Transverse colon (tissue), 4 donors: ENCODE measurements around the gene TAC4. TPM values are rescaled to one million over a fixed set of nuclear protein-coding genes. Genes with fewer than 3 reads are reported as not detected.
A peak's percentile ranks its signal among the peaks of the same experiment; 100 is the strongest.

ENCODE experiments used
- DNase-seq: peaks from one replicate; pipeline ENCODE4 v3.0.0-alpha.2; 2019
- H3K27ac ChIP-seq, 4 donors: fragments of 200-600 bp; sonication (generic); 2 replicates each; pipeline ENCODE4 v1.5.1; 2016 to 2018; ENCODE audit warnings: inconsistent platforms in 4 of 4
- H3K27me3 ChIP-seq: fragments of 200-600 bp; sonication (generic); 2 replicates; pipeline ENCODE4 v1.5.1; 2017; ENCODE audit warnings: inconsistent platforms
- H3K36me3 ChIP-seq, 4 donors: fragments of 200-600 bp; sonication (generic); 2 replicates each; pipeline ENCODE4 v1.5.1; 2017 to 2019; ENCODE audit warnings: inconsistent platforms in 4 of 4
- H3K4me1 ChIP-seq, 4 donors: fragments of 200-600 bp; sonication (generic); 2 replicates each; pipeline ENCODE4 v1.5.1; 2017 to 2020; ENCODE audit warnings: inconsistent platforms in 4 of 4
- H3K4me3 ChIP-seq, 4 donors: fragments of 200-600 bp; sonication (generic); 1 replicate in 1 of 4; 2 replicates in 3 of 4; pipeline versions ENCODE4 v1.5.1 to v1.6.1; 2017 to 2019; ENCODE audit warnings: inconsistent platforms in 4 of 4
- H3K9me3 ChIP-seq, 2 donors: fragments of 200-600 bp; sonication (generic); 2 replicates each; pipeline ENCODE4 v1.5.1; 2017 to 2019; ENCODE audit warnings: inconsistent platforms in 2 of 2
- EP300 ChIP-seq: sonication (generic); formaldehyde crosslinking; IDR thresholded peaks from one replicate; pipeline ENCODE4 v1.6.1; 2017; ENCODE audit warnings: antibody characterized with exemption, low read depth
- POLR2A ChIP-seq: fragments of 450-650 bp; IDR thresholded peaks from one replicate; pipeline ENCODE4 v1.6.1; 2016; ENCODE audit warnings: antibody characterized with exemption, mild to moderate bottlenecking, moderate library complexity
- POLR2AphosphoS5 ChIP-seq, 3 donors: sonication (generic); formaldehyde crosslinking; IDR thresholded peaks; one replicate each; pipeline ENCODE4 v1.6.1; 2016; ENCODE audit warnings: antibody characterized with exemption in 3 of 3
- WGBS, 2 donors: methylation state at CpG; one replicate each; pipeline ENCODE4 v1.1.5; 2018; ENCODE audit warnings: low coverage in 1 of 2; 5-methylcytosine and 5-hydroxymethylcytosine counted together
- in situ Hi-C, 4 donors: fragments of 200-750 bp; cut with MboI; loops; one replicate each; pipeline versions ENCODE4 v1.15.0 to v1.15.1; 2017; ENCODE audit warnings: low sequenced_read_pairs in 3 of 4, low pct_ligation_motif_present in 1 of 4, low pct_unique_long_range_greater_than_20kb in 1 of 4
- intact Hi-C: fragments of 100-400 bp; cut with DNase I; formaldehyde crosslinking; loops from one replicate; pipeline ENCODE4 v1.15.1; 2023; ENCODE audit warnings: low total_unique reads
- total RNA-seq, 4 donors: library from RNA; depleted of rRNA; stranded (reverse); fragments of >200 nt; gene quantifications; one replicate each; pipeline ENCODE4 v1.1.0, GENCODE V29; 2016
- TF ChIP-seq, protein P1 (sequence below), 5 experiments: fragments of 200-600 bp in 3 of 5; fragments of 450-650 bp in 2 of 5; sonication (generic) in 3 of 5; IDR thresholded peaks; 1 replicate in 2 of 5; 2 replicates in 3 of 5; pipeline ENCODE4 v1.5.1; 2016 to 2017; ENCODE audit warnings: antibody characterized with exemption in 5 of 5, inconsistent platforms in 3 of 5, mild to moderate bottlenecking in 2 of 5, moderate library complexity in 1 of 5

Gene TAC4
- total RNA-seq, 4 donors from 2014 or later, result not detected

DNA sequence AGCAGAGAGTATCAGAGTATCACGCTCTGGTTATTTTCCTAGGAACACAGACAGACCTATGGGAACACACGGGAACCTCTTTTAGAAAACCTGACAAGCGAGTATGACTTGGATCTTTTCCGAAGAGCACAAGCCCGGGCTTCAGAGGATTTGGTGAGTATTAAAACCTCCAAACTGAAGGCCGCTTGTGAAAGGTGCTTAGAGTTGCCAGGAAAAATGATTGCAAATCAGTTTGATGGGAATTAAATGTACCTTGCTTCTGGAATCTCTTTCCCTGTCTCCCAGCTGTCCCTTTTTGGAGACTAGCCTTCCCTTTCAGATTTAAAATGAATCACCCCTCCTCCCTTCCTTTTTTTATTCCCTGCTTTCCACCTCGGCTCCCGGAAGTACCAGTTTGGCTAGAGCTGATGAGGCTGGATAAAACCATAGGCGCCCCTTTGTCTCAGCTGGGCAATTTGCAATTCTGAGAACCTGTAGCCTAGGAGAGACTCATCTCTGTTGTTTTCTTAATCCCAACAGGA lies 32.0 kb downstream of the TAC4 start:
- in situ Hi-C loops, result no loop called here
- Histone ChIP-seq H3K9me3 (no peaks in the 10 kb centered on the region), H3K27ac (peak overlapping the region in 1 of 4 donors; percentile 12), H3K4me1 (peaks cover 0 to 17% (median 2%) of the 10 kb centered on the region in 4 donors), H3K27me3 (no peaks in the 10 kb centered on the region), H3K4me3 (no peak overlapping the region), H3K36me3 (peaks cover 0 to 67% (median 21%) of the 10 kb centered on the region in 4 donors)
- intact Hi-C loops, result no loop called here
- WGBS, 2 donors, result 62 to 75% methylated on average over 9 of the region's 9 CpGs
- no peak for DNase-seq
- TF ChIP-seq, protein P1, sequence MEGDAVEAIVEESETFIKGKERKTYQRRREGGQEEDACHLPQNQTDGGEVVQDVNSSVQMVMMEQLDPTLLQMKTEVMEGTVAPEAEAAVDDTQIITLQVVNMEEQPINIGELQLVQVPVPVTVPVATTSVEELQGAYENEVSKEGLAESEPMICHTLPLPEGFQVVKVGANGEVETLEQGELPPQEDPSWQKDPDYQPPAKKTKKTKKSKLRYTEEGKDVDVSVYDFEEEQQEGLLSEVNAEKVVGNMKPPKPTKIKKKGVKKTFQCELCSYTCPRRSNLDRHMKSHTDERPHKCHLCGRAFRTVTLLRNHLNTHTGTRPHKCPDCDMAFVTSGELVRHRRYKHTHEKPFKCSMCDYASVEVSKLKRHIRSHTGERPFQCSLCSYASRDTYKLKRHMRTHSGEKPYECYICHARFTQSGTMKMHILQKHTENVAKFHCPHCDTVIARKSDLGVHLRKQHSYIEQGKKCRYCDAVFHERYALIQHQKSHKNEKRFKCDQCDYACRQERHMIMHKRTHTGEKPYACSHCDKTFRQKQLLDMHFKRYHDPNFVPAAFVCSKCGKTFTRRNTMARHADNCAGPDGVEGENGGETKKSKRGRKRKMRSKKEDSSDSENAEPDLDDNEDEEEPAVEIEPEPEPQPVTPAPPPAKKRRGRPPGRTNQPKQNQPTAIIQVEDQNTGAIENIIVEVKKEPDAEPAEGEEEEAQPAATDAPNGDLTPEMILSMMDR (IDR thresholded peaks at IDR 0.05), result no peak
- no peak for TF ChIP-seq EP300
- TF ChIP-seq POLR2A, result no peak
- no peak for TF ChIP-seq POLR2AphosphoS5 (IDR thresholded peaks at IDR 0.05)

DNA sequence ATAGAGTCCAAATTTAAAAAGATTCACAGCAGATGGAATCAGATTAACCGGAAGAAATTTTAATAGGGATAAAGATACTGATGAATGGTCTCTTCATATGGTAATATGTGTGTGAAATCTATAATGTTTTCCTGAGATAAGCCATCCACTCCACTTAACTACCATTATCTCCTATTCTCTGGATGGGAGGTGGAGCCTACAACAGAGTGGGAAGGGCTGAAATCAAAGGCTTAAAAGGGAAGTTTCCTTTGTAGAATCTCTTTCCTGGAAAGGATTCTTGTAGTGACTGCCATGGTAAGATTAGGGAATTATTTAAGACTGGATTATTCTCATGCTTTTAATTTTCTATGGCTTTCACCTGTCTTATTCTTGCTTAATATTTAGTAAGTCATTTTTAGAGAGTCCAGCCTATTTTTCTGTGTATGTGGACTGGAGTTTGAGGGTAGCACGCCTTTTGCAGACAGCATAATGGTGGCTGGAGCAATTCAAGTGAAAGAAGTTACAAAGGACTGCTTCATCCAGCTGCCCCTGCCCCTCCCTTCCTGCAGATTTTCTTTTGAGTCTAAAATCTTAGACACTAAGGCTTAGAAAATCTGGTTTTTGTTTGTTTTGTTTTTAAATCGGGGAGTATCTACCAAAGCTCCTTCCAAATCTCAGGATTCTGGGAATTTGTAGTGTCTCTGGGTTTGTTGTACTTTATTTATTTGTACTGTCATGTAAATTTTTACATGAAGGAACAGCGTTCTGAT lies 32.9 kb downstream of the TAC4 start:
- 74 to 81% methylated on average over 4 of the region's 4 CpGs for WGBS, 2 donors
- Histone ChIP-seq H3K4me1 (peaks cover 0 to 16% (median 2%) of the 10 kb centered on the region in 4 donors), H3K4me3 (no peak overlapping the region), H3K9me3 (no peaks in the 10 kb centered on the region), H3K27ac (peak overlapping the region in 1 of 4 donors; percentile 12), H3K36me3 (peaks cover 0 to 72% (median 26%) of the 10 kb centered on the region in 4 donors), H3K27me3 (no peaks in the 10 kb centered on the region)
- in situ Hi-C loops (no loop called here), intact Hi-C loops (no loop called here)
- TF ChIP-seq POLR2A (no peak), EP300 (no peak)
- TF ChIP-seq, protein P1 (IDR thresholded peaks at IDR 0.05), result no peak
- no peak for DNase-seq

GRCh38 chr17:49809056-49809455 lies 38.8 kb downstream of the TAC4 start:
- Histone ChIP-seq H3K36me3 (peaks cover 0 to 74% (median 25%) of the 10 kb centered on the region in 4 donors), H3K4me3 (no peak overlapping the region), H3K4me1 (no peaks in the 10 kb centered on the region), H3K27me3 (no peaks in the 10 kb centered on the region), H3K27ac (no peak overlapping the region), H3K9me3 (no peaks in the 10 kb centered on the region)
- 48 to 68% methylated on average over 4 of the region's 4 CpGs for WGBS, 2 donors
- in situ Hi-C loops (no loop called here), intact Hi-C loops (no loop called here)
- no peak for DNase-seq
- no peak for TF ChIP-seq POLR2AphosphoS5 (IDR thresholded peaks at IDR 0.05)
- no peak for TF ChIP-seq EP300
- TF ChIP-seq, protein P1 (IDR thresholded peaks at IDR 0.05), result no peak
- TF ChIP-seq POLR2A, result no peak

GRCh38 chr17:49798738-49799137 lies 49.1 kb downstream of the TAC4 start:
- in situ Hi-C loops (no loop called here), intact Hi-C loops (no loop called here)
- Histone ChIP-seq H3K4me1 (peaks cover 0 to 8% (median 0%) of the 10 kb centered on the region in 4 donors), H3K9me3 (no peaks in the 10 kb centered on the region), H3K27me3 (no peaks in the 10 kb centered on the region), H3K4me3 (no peak overlapping the region), H3K36me3 (peaks cover 0 to 71% (median 25%) of the 10 kb centered on the region in 4 donors), H3K27ac (no peak overlapping the region)
- TF ChIP-seq, protein P1 (IDR thresholded peaks at IDR 0.05), result no peak
- no peak for TF ChIP-seq EP300
- TF ChIP-seq POLR2AphosphoS5 (IDR thresholded peaks at IDR 0.05), result no peak
- TF ChIP-seq POLR2A, result no peak
- 70 to 83% methylated on average over 2 of the region's 2 CpGs for WGBS, 2 donors
- DNase-seq, result no peak
